Measurements from ENCODE around the gene ASGR1.
"Not testable (repeated sequence)": the region's sequence is repeated elsewhere in the genome, so short reads cannot be mapped to it uniquely, and the experiment has no call there.

ASGR1 gene

GRCh38 chr17:7147772-7148171, 31.4 kb downstream of the ASGR1 start:
- DNase-seq = no peak

GRCh38 chr17:7146115-7146514, 33.1 kb downstream of the ASGR1 start:
- peak; percentile 23 for DNase-seq

GRCh38 chr17:7144213-7144612, 35.0 kb downstream of the ASGR1 start:
- no peak for DNase-seq

GRCh38 chr17:7141824-7142223, 37.3 kb downstream of the ASGR1 start:
- DNase-seq = no peak

GRCh38 chr17:7139400-7139799, 39.8 kb downstream of the ASGR1 start:
- no peak for DNase-seq

- no peak for DNase-seq
These were observed 40.3 kb downstream of the ASGR1 start for GRCh38 chr17:7138800-7139381.

GRCh38 chr17:7137171-7137943, 41.8 kb downstream of the ASGR1 start:
- DNase-seq = no peak

- peak; percentile 56 for DNase-seq
These were observed 42.8 kb downstream of the ASGR1 start for GRCh38 chr17:7136266-7136877.

- no peak for DNase-seq
These were observed 45.3 kb downstream of the ASGR1 start for GRCh38 chr17:7133916-7134315.

GRCh38 chr17:7133424-7133823, 45.7 kb downstream of the ASGR1 start:
- DNase-seq = no peak

- DNase-seq = no peak
These were observed 46.6 kb downstream of the ASGR1 start for GRCh38 chr17:7132511-7133094.

- no peak for DNase-seq
These were observed 47.8 kb downstream of the ASGR1 start for GRCh38 chr17:7131423-7131791.

- no peak for DNase-seq
These were observed 48.3 kb downstream of the ASGR1 start for GRCh38 chr17:7130621-7131422.

- DNase-seq = no peak
These were observed 49.9 kb downstream of the ASGR1 start for GRCh38 chr17:7129311-7129710.

GRCh38 chr17:7128160-7128559, 51.0 kb downstream of the ASGR1 start:
- DNase-seq = no peak

GRCh38 chr17:7127501-7127900, 51.7 kb downstream of the ASGR1 start:
- not testable (repeated sequence) for DNase-seq

- not testable (repeated sequence) for DNase-seq
These were observed 52.8 kb downstream of the ASGR1 start for GRCh38 chr17:7126386-7126785.

GRCh38 chr17:7124923-7125322, 54.2 kb downstream of the ASGR1 start:
- no peak for DNase-seq

GRCh38 chr17:7123844-7124243, 55.3 kb downstream of the ASGR1 start:
- DNase-seq = no peak
